Measurements from ENCODE around the gene UBE2H. TPM values are rescaled to one million over a fixed set of nuclear protein-coding genes. Genes with fewer than 3 reads are reported as not detected.
A peak's percentile ranks its signal among the peaks of the same experiment; 100 is the strongest.

UBE2H gene
- total RNA-seq, 2 experiments from 2014 or later, result 35.6 to 42.1 TPM

GRCh38 chr7:129947049-129947448 is 5.7 kb downstream of the UBE2H start:
- POLR2A ChIA-PET, result no interaction called here
- H3K9me3 Mint-ChIP-seq, result no peaks in the 10 kb centered on the region
- H3K27ac Mint-ChIP-seq, result no peak overlapping the region
- peaks cover 13% of the 10 kb centered on the region for H3K36me3 Mint-ChIP-seq
- H3K4me3 Mint-ChIP-seq, result no peak overlapping the region
- peaks cover 2% of the 10 kb centered on the region for H3K4me1 Mint-ChIP-seq
- ATAC-seq (ENCODE audit: low read depth), result no peak
- no peak for DNase-seq
- H3K27me3 Mint-ChIP-seq, result no peaks in the 10 kb centered on the region

- ATAC-seq (ENCODE audit: low read depth) (no peak), DNase-seq (no peak)
- Mint-ChIP-seq H3K36me3 (peaks cover 13% of the 10 kb centered on the region), H3K27me3 (no peaks in the 10 kb centered on the region), H3K27ac (no peak overlapping the region), H3K4me3 (no peak overlapping the region), H3K9me3 (no peaks in the 10 kb centered on the region), H3K4me1 (no peaks in the 10 kb centered on the region)
- POLR2A ChIA-PET, result no interaction called here
These were observed 6.5 kb downstream of the UBE2H start for GRCh38 chr7:129946282-129946681.

- ATAC-seq (ENCODE audit: low read depth), result no peak
- Mint-ChIP-seq H3K36me3 (peaks cover 13% of the 10 kb centered on the region), H3K9me3 (no peaks in the 10 kb centered on the region), H3K27me3 (no peaks in the 10 kb centered on the region), H3K4me3 (no peak overlapping the region), H3K4me1 (no peaks in the 10 kb centered on the region), H3K27ac (no peak overlapping the region)
- POLR2A ChIA-PET, result no interaction called here
- DNase-seq, result no peak
These were observed 9.4 kb downstream of the UBE2H start for GRCh38 chr7:129943352-129943751.

GRCh38 chr7:129940329-129940728 is 12.4 kb downstream of the UBE2H start:
- Mint-ChIP-seq H3K9me3 (no peaks in the 10 kb centered on the region), H3K4me1 (no peaks in the 10 kb centered on the region), H3K4me3 (no peak overlapping the region), H3K27ac (no peak overlapping the region), H3K27me3 (no peaks in the 10 kb centered on the region), H3K36me3 (peaks cover 11% of the 10 kb centered on the region)
- DNase-seq (no peak), ATAC-seq (ENCODE audit: low read depth) (no peak)
- POLR2A ChIA-PET, result no interaction called here

GRCh38 chr7:129939881-129940280 is 12.9 kb downstream of the UBE2H start:
- DNase-seq (no peak), ATAC-seq (ENCODE audit: low read depth) (no peak)
- Mint-ChIP-seq H3K27ac (no peak overlapping the region), H3K4me1 (no peaks in the 10 kb centered on the region), H3K9me3 (no peaks in the 10 kb centered on the region), H3K36me3 (peaks cover 9% of the 10 kb centered on the region), H3K4me3 (no peak overlapping the region), H3K27me3 (no peaks in the 10 kb centered on the region)
- POLR2A ChIA-PET, result no interaction called here

- POLR2A ChIA-PET, result no interaction called here
These were observed 19.1 kb downstream of the UBE2H start for GRCh38 chr7:129933627-129934026.

GRCh38 chr7:129926618-129927017 is 26.1 kb downstream of the UBE2H start:
- Mint-ChIP-seq H3K4me1 (peaks cover 10% of the 10 kb centered on the region), H3K9me3 (no peaks in the 10 kb centered on the region), H3K4me3 (no peak overlapping the region), H3K27me3 (no peaks in the 10 kb centered on the region), H3K27ac (no peak overlapping the region), H3K36me3 (peaks cover 7% of the 10 kb centered on the region)
- POLR2A ChIA-PET, result no interaction called here
- ATAC-seq (ENCODE audit: low read depth), result no peak
- no peak for DNase-seq

More at GRCh38 chr7:129933627-129934026, 19.1 kb downstream of the UBE2H start:
- no peak for DNase-seq
- Mint-ChIP-seq H3K36me3 (peaks cover 2% of the 10 kb centered on the region), H3K4me3 (no peak overlapping the region), H3K9me3 (no peaks in the 10 kb centered on the region), H3K27me3 (no peaks in the 10 kb centered on the region), H3K27ac (no peak overlapping the region), H3K4me1 (no peaks in the 10 kb centered on the region)
- ATAC-seq (ENCODE audit: low read depth), result no peak

GRCh38 chr7:129925416-129926002 is 27.3 kb downstream of the UBE2H start:
- Mint-ChIP-seq H3K9me3 (no peaks in the 10 kb centered on the region), H3K27me3 (no peaks in the 10 kb centered on the region), H3K4me1 (peaks cover 10% of the 10 kb centered on the region), H3K27ac (no peak overlapping the region), H3K4me3 (no peak overlapping the region), H3K36me3 (peaks cover 8% of the 10 kb centered on the region)
- ATAC-seq (ENCODE audit: low read depth), result no peak
- no peak for DNase-seq
- POLR2A ChIA-PET, result no interaction called here

- POLR2A ChIA-PET, result no interaction called here
- Mint-ChIP-seq H3K4me3 (no peak overlapping the region), H3K4me1 (peaks cover 10% of the 10 kb centered on the region)
These were observed 28.2 kb downstream of the UBE2H start for GRCh38 chr7:129924602-129925001.

GRCh38 chr7:129923709-129924108 is 29.1 kb downstream of the UBE2H start:
- POLR2A ChIA-PET, result no interaction called here
- H3K4me1 Mint-ChIP-seq, result peaks cover 12% of the 10 kb centered on the region
- H3K36me3 Mint-ChIP-seq, result peaks cover 14% of the 10 kb centered on the region
- peak overlapping the region; percentile 33 for H3K4me3 Mint-ChIP-seq
- ATAC-seq (ENCODE audit: low read depth), result no peak
- H3K9me3 Mint-ChIP-seq, result no peaks in the 10 kb centered on the region
- DNase-seq, result no peak
- no peak overlapping the region for H3K27ac Mint-ChIP-seq
- H3K27me3 Mint-ChIP-seq, result no peaks in the 10 kb centered on the region

More at GRCh38 chr7:129924602-129925001, 28.2 kb downstream of the UBE2H start:
- Mint-ChIP-seq H3K36me3 (peaks cover 10% of the 10 kb centered on the region), H3K27ac (no peak overlapping the region), H3K9me3 (no peaks in the 10 kb centered on the region), H3K27me3 (no peaks in the 10 kb centered on the region)
- ATAC-seq (ENCODE audit: low read depth) (no peak), DNase-seq (no peak)

GRCh38 chr7:129919492-129919891 is 33.3 kb downstream of the UBE2H start:
- Mint-ChIP-seq H3K4me1 (peaks cover 19% of the 10 kb centered on the region), H3K4me3 (no peak overlapping the region), H3K9me3 (no peaks in the 10 kb centered on the region), H3K27ac (no peak overlapping the region), H3K36me3 (peaks cover 15% of the 10 kb centered on the region), H3K27me3 (no peaks in the 10 kb centered on the region)
- no peak for DNase-seq
- POLR2A ChIA-PET, result no interaction called here
- no peak for ATAC-seq (ENCODE audit: low read depth)

GRCh38 chr7:129918922-129919321 is 33.8 kb downstream of the UBE2H start:
- POLR2A ChIA-PET, result interaction anchor here (0.7 kb wide), 1 partner anchor 14 kb away, joined by 3 read pairs; no protein-coding TSS in a partner anchor
- no peaks in the 10 kb centered on the region for H3K9me3 Mint-ChIP-seq
- H3K27ac Mint-ChIP-seq, result no peak overlapping the region
- DNase-seq (no peak), ATAC-seq (ENCODE audit: low read depth) (no peak)
- H3K4me3 Mint-ChIP-seq, result no peak overlapping the region
- no peaks in the 10 kb centered on the region for H3K27me3 Mint-ChIP-seq
- peaks cover 18% of the 10 kb centered on the region for H3K4me1 Mint-ChIP-seq
- H3K36me3 Mint-ChIP-seq, result peaks cover 15% of the 10 kb centered on the region

- Mint-ChIP-seq H3K27me3 (no peaks in the 10 kb centered on the region), H3K4me3 (no peak overlapping the region), H3K9me3 (no peaks in the 10 kb centered on the region), H3K36me3 (peaks cover 15% of the 10 kb centered on the region), H3K4me1 (peaks cover 14% of the 10 kb centered on the region), H3K27ac (no peak overlapping the region)
- POLR2A ChIA-PET, result interaction anchor here (0.7 kb wide), 2 partner anchors 15 to 281 kb away, joined by 3 to 4 read pairs; no protein-coding TSS in a partner anchor
- DNase-seq (no peak), ATAC-seq (ENCODE audit: low read depth) (no peak)
These were observed 34.8 kb downstream of the UBE2H start for GRCh38 chr7:129917934-129918333.

GRCh38 chr7:129914536-129915272 is 38.1 kb downstream of the UBE2H start:
- H3K9me3 Mint-ChIP-seq, result peaks cover under 1% of the 10 kb centered on the region
- peaks cover 14% of the 10 kb centered on the region for H3K4me1 Mint-ChIP-seq
- ATAC-seq (ENCODE audit: low read depth) (no peak), DNase-seq (no peak)
- peaks cover 2% of the 10 kb centered on the region for H3K27me3 Mint-ChIP-seq
- H3K27ac Mint-ChIP-seq, result no peak overlapping the region
- no peak overlapping the region for H3K4me3 Mint-ChIP-seq
- POLR2A ChIA-PET, result interaction anchor here (1.2 kb wide), 1 partner anchor 8 kb away, joined by 4 read pairs; no protein-coding TSS in a partner anchor
- H3K36me3 Mint-ChIP-seq, result peaks cover 29% of the 10 kb centered on the region
